ENCODE results near the gene CYGB.

The CYGB gene

DNA sequence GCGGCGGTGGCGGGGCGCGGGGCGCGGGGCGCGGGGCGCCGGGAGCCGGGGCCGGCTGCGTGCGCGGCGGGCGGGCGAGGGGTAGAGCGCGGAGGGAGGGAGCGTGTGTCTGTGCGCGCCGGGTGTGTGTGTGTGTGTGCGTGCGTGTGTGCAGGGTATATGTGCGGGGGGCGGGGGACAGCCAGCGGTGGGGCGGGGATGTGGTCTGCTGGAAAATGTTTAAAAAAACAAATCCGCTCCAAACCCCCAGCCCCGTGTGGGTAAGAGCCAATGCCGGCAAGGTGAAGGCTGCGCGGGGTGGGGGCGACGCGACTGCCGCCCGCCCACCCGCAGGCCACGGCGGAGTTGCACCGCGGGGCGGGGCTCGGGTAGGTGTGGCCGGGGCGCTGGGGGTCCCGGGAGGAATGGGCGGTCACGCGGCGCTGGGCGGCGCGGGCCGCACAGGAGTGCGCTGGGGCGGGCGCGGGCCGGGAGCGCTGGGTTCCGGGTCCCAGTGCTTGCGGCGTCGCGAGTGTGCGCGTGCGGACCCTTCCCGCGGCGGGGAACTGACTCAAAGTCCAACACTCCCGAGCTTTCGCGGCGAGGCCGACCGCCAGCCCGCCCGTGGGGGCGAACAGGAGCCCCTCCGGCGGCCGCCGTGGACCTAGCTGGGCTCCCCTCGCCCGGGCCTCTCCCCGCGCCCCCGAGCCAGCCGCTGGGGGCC lies at the start of gene CYGB:
Gene CYGB (minus strand): TSS at position 132 of the 703 bp plus-strand sequence. CDS start 167 bp downstream, outside the sequence.
- no peak for DNase-seq

DNA sequence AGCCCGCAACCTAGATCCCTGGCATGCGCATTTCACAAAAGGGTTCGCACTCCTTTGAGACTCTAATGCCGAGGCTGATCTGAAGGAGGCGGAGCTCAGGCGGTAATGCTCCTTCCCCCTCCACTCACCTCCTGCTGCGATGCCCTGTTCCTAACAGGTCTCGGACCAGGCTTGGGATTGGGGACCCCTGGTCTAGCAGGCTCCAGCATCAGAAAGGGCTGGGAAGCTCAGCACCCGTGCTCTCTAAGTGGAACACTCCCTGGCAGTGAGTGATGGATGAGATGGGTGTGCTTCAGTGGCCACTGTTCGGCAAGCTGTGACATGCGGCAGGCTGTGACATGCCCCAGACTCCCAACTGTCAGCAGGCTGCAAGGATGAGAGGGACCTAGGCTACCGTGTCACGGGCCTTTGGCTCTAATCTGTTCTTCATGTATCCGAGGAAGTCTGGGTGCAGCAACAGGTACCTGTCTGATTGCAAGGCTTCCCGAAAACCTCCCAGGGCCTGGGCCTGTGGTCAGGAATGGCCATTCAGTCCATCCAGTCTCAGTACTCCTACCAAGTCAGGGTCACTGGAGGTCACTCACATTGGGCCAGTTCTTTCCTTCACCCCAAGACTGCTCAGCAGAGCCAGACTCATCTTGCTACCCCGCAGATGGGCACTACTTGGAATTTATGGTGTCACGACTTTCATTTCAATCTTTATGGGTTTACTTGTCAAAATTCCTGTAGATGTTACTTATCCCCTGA lies 49.4 kb upstream of the CYGB start:
- no peak for DNase-seq

- peak; percentile 47 for DNase-seq
Measured at GRCh38 chr17:76585649-76586593, 48.4 kb upstream of the CYGB start, which contains the start of gene ST6GALNAC2. TSS of gene ST6GALNAC2 (minus strand) at chr17:76585860. CDS start at chr17:76585808, 52 bp downstream.

- no peak for DNase-seq
Measured at GRCh38 chr17:76585033-76585648, 47.6 kb upstream of the CYGB start.

DNA sequence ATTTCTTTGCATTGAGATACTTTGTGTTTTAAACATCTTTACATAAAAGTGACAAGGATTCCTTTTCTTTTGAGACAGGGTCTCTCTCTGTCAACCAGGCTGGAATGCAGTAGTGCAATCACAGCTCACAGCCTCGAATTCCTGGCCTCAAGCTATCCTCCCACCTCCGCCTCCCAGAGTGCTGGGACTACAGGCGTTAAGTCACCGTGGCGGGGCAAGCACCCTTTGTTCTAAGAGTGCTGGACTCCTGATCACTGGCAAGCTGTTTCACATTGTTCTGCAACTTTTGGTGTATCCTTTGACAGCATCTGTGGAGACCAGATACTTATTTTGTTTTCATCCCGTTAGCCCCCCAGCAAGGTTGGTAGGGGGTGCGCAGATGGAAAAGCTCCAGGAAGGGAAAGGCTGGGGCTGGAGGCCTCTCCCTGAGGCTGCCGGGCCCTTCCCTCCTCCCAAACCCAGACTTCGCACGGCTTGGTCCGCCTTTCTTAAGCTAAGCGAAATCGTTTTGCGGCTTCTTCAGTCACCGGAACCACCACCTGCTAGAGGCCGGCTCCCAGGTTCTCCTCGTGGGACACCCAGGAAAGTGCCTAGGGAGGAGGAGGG lies 47.0 kb upstream of the CYGB start:
- no peak for DNase-seq

- no peak for DNase-seq
Measured at GRCh38 chr17:76582660-76583059, 45.2 kb upstream of the CYGB start.

DNA sequence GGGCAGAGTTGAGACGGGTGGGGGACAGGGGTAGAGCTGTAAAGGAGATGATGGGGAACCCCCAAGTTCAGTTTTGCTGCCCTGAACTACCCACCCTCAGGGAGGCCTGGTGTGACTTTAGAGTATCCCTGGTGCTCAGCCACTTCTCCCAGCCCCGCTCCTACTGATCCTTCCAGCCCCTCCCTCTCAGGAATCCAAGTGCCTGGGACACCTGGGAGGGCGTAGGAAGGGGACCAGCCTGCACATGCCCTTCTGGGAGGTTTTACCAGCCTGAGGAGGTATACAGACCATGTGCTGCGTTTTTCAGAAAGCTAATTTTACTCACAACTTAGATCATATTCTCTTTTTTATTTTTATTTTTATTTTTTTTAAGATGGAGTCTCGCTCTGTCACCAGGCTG lies 44.0 kb upstream of the CYGB start:
- no peak for DNase-seq

DNA sequence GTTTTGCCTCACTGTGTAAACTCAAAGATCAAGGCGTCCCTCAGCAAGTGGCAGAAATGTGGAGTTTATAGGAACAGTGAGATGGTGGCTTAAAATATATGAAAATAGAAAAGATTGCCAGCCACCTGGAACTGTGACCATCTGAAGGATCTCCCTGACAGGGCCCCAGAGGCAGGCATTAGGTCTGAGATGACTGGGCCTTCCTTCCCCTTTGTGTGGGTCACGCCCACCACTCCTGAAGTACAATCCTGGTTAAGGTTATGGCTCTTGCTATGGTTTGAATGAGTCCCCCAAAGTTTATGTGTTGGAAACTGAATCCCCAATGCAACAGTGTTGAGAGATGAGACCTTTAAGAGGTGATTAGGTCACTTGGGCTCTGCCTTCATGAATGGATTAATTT lies 41.8 kb upstream of the CYGB start:
- DNase-seq: no peak

- no peak for DNase-seq
Measured at GRCh38 chr17:76578376-76578775, 40.9 kb upstream of the CYGB start.

GRCh38 chr17:76577876-76578275 lies 40.4 kb upstream of the CYGB start:
- DNase-seq: no peak

- DNase-seq: no peak
Measured at GRCh38 chr17:76576189-76576588, 38.7 kb upstream of the CYGB start.

DNA sequence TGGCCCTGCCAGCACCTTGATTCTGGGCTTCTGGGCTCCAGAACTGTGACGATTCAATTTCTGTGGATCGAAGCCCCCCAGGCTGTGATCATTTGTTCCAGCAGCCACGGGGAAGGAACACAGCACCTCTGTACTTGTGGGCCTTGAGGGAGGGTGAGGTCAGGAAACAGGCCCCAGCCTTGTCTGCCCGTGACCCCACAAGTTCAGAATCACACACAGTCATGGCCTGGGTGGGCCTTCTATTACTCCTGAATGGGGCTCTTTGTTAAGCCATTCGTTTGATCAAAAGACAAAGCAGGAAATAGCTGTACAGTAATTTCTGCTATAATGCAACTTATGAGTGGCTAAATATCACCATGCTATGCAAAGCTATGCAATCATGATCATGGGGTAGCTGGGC lies 38.1 kb upstream of the CYGB start:
- no peak for DNase-seq

GRCh38 chr17:76574166-76574565 lies 36.7 kb upstream of the CYGB start:
- DNase-seq: no peak

GRCh38 chr17:76573096-76573495 lies 35.6 kb upstream of the CYGB start:
- no peak for DNase-seq

DNA sequence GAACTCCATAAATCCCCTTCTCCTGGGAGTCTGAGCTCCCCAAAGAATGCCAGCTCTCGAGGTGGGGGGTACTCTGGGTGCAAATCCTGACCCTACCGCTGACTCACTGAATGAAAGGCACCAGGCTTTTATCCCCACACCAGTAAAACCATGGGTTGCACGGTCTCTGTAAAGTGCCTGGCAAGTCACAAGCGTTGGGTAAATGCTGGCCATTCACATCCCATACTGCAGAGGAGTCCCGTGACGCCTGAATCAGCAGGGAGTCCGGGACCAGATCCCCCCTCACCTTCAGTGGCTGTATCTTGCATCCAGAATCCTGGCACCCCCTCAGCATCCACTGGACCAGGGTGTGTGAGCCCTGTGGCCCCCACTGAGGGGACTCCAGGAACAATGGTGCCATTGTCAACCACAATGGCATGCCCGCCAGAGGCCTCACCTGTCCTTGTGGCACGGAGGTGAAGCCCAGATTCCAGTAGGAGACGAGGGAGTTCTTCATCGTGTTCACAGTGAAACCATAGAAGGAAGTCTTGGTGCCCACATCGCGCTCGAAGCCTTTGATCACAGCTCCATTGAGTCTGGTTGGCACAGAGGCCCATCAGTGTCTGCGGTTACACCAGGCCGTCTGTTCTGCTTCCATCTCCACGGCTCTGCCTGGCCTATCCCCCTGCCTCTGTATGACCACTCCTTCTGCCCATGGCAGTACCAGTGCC lies 34.8 kb upstream of the CYGB start:
- DNase-seq: no peak

DNA sequence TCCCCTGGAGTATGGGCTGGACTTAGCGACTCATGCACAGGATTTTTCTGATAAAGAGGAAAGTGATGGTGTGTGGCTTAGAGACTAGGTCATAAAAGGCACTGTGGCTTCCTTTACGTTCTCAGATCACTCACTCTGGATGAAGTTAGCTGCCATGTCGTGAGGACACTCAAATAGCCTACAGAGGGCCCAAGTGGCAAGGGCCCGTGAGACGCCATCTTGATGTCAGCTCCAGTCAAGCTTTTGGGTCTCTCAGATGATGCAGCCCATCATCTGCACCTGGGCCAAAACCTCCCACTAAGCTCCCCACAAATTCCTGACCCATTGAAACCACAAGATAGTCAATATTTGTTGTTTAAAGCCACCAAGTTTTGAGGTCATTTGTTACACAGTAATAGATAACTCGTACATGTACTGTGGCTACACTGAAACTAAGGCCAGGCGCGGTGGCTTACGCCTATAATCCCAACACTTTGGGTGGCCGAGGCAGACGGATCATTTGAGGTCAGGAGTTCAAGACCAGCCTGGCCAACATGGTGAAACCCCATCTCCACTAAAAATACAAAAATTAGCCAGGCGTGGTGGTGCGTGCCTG lies 33.5 kb upstream of the CYGB start:
- DNase-seq: no peak

DNA sequence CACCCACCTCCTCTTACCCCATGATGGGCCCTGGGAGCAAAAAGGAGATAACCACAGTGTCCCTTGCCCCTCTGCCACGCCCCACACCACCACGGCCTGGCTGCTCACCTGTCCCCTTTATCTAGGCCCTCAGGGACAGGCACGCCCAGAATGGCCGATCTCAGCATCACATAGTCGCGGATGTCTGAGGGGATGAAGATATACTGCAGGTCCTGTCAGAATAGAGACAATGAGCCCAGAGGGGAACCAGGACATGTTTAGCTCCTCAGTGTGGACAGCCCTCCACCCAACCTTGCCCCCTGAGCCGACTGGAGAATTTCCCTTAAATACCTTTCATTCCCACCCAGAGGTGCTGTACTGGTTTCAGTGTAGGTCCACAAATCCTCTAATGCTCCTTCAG lies 32.9 kb upstream of the CYGB start:
- DNase-seq: no peak

GRCh38 chr17:76569607-76570279 lies 32.2 kb upstream of the CYGB start:
- DNase-seq: no peak

DNA sequence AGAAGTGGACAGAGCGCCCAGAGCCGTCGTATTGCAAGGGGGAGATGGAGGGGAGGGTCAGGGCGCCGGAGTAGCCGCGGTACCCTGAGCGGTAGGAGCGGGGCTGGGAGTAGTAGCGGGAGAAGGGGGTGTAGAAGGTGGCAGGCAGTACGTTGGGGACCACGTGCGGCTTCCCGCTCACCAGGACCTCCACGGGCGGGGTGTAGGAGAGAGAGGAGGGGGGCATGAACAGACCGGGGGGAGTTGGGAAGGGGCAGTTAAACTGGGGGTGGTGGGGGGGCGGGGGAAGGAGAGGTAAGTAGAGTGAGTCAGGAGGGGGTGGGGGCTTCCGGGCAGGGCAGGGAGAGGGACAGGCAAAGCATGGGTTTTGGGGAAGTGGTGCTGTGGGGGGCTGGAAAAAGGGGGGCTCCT lies 31.3 kb upstream of the CYGB start:
- DNase-seq: no peak

DNA sequence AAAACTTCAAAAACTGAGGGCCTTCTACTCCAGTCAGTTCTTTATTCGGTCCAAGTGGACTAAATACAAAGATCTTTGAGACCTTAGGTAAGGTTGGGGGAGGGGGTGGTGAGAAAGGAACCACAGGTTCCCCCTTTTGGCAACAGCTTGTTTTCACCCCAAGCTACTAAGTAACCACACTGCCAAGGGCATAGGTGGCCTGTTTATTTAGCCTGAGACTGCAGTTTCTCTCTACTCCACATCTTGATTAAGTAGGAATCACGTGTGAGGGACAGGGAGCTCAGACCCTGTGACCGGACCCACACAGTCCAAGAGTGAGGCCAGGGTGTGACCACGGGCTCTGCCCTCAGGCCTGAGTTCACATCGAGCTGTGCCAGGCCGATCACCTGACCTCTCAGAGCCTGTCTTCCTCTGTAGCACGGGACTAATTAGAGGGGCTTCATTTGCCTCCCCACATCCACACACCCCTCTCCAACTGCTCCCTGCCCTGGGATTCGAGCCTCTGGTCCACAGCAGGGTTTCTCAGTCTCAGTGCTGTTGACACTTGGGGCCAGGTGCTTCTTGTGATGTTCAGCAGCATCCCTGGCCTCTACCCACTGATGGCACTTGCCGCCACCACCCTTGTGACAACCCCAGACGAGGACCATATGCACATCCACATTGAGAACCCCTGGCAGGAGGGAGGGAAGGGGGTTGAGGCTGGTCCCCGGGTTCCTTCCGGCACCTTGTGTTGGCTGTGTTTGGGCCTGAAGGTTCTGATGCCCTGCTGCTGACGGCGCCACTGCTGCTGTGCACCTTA lies 30.3 kb upstream of the CYGB start:
- DNase-seq: peak; percentile 23
